IPS-NIHi11 (cell line): ENCODE results near the gene ANKRD22.

ENCODE experiments used
- DNase-seq: peaks from one replicate; pipeline ENCODE4 v3.0.0; 2012; ENCODE audit warnings: mixed read lengths, low spot score

The ANKRD22 gene

DNA sequence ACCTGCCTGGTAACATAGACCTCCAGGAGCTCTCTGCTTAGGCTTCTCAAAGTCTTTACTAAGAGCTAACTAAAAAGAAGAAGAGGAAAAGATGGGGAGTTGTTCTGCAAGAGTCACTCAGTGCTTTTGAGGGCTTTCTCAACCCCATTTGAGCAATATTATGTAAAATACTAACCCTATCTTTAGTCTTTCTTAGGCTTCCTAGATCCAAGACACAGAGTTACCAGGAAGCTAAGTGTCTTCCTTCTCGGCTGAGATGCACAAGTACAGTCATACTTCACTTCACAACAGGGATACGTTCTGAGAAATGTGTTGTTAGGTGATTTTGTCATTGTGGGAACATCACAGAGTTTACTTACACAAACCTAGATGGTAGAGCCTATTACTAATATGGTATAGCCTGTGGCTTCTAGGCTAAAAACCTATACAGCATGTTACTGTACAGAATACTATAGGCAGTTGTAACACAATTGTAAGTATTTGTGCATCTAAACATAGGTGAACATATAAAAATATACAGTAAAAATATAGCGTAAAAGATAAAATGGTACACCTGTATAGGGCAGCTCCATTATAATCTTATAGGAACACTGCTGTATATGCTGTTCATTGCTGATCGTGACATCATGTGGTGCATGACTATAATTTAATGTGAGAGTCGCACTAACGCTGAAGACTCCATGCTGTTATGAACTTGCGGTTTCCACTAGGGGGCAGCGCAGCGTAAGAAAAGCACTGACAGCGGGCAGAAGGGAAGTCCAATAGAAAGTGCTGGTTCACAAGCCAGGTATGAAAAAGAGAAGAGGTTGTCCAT, 16.3 kb downstream of the ANKRD22 start:
- DNase-seq: peak; percentile 80

DNA sequence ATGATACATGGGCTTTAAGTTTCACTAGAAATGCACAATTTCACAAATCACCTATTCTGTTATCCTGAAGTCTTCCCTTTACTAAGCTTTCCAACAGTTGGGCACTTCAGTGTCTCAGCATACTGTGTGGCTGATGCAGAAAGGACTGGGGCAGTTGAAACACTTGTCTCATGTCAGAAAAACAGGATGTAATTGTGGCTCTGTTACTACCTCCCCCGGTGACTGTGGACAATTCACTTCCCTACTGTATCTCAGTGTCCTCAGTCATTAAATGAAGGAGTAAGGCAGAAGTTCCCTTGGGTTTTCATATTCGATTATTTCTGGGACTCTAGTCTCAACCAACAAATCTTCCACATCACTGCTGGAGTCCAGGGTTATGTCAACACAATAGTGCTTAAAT, 17.9 kb downstream of the ANKRD22 start:
- DNase-seq: no peak

DNA sequence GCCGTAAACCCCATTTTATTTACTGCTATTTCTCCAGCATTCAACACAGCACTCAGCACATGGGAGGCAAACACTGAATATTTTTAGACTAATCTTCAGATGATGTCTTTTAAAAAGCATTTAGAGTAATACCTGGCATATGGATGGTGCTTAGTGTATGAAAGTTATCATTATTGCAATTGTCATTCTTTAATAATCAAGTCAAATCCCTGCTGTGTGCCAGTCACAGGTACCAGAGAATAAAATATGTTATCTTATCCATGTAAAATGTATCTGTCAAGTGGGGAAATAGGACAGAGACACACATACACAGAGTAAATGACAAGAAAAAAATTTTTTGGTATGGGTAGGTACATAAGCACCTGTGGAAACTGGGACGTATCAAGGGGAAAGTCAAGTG, 18.5 kb downstream of the ANKRD22 start:
- DNase-seq: no peak

- DNase-seq: no peak
Measured at GRCh38 chr10:88832376-88832775, 19.3 kb downstream of the ANKRD22 start.

- no peak for DNase-seq
Measured at GRCh38 chr10:88831709-88832108, 19.9 kb downstream of the ANKRD22 start.

- DNase-seq: no peak
Measured at GRCh38 chr10:88830643-88831268, 20.9 kb downstream of the ANKRD22 start.

DNA sequence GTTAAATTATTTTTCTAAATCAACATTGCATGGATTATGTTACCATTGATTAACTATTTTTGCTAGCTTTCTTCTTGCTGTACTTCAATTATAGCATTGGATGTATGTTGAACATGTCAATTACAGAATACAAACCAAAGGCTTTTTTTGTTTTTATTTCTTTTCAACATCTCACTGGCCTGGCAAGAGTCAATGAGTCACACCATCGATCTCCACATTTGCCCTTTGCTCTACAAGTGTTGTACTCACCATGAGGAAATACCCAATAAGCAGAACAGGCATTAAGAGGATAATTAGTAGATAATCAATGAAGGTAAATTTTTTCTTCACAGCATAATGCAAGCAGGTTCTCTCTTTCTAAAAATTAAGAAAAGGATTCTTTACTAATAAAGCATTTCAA, 23.3 kb downstream of the ANKRD22 start:
- no peak for DNase-seq

DNA sequence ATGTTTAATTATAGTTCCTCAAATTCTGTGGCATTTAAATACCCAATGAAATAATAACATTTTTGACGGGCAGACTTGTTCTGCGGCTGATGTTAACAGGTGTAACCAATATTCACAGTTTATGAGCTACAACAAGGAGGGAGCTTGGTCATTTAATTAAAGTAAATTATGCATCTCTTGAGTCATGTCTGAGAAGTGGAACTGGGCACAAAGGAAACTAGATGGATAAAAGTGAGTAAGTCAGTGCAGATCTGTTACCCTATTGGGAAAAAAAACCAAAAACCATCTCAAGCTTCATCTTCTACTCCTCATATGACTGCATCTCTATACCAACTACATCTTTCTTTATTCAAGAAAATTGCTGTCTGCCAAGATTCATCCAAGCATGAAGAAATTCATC, 24.0 kb downstream of the ANKRD22 start:
- no peak for DNase-seq

DNA sequence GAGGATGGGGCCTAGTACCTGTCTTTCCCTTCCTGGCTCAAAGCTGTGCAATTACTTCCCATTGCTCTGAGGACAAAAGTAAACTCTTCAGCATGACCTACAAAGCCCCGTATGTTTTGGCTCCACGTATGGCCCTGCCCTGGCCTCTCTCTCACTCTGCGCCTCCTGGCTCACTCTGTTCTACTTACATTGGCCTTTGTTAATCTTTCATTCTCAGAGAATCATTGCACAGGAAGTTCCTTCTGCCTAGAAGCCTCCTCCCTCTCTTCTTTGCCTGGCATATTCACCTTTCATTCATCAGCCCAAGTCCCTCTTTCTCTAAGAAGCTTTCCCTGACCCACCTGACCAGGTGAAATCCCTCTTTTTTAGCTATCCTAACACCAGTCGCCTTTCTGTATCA, 25.3 kb downstream of the ANKRD22 start:
- no peak for DNase-seq

DNA sequence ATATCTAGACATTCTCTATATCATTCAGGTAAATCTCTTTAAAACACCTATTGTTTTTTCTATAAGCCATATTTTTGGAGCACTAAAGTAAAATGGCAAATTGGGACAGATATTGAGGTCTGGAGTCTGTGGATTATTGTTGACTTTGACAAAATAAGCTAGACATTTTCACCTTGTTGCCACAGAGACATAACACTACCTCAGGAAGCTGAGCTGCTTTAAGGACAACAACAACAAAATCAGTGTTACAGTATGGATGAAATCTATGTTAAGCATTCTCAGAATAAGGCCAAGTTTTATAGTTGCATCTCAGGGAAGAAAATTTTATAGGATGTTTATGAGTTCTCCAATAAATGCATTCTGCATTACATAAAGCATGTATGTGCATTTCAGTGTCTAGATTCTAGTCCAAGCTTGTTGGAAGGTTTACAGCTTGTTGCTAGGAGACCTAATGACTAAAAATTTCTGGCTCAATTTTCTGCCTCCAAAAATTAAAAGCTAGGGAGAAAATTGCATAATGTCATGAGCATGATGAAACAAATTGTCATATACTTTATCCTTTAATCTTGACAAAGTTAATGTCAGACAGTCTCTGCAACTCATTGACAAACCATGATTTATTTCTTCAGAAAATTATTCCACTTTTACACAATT, 30.8 kb downstream of the ANKRD22 start:
- no peak for DNase-seq

DNA sequence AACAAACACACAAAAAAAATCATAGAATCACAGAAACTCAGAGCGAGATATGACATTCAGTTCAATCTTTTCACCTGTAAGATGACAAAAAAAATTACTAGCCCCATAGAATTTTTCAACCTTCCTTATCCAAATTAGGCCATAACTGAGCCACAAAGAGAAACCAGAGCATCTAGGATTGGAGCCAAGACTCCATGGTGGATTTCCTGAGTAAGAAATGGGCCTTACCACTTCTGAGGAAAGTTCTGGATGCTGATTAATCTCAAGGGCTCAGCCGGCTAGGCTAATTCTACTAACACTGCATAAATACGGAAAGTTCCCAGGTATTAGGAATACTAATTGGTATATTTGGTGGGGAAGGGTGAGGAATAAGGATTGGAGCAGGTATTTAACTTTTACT, 32.4 kb downstream of the ANKRD22 start:
- DNase-seq: no peak

DNA sequence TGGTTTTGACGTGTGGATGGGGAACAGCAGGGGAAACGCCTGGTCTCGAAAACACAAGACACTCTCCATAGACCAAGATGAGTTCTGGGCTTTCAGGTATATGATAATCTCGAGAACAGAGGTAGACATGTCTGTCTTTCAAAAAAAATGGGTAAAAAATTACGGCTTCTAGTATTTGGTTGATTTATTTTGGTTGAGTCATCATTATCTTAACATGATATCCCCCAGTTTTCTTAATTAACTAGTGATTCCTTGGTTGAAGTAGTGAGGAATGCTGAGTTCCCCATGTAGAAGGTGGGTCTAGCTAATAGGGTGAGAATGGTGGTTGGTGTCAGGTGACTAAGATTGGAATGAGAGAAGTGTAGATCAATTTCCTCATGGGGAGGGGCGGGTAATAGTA, 38.4 kb downstream of the ANKRD22 start:
- no peak for DNase-seq

DNA sequence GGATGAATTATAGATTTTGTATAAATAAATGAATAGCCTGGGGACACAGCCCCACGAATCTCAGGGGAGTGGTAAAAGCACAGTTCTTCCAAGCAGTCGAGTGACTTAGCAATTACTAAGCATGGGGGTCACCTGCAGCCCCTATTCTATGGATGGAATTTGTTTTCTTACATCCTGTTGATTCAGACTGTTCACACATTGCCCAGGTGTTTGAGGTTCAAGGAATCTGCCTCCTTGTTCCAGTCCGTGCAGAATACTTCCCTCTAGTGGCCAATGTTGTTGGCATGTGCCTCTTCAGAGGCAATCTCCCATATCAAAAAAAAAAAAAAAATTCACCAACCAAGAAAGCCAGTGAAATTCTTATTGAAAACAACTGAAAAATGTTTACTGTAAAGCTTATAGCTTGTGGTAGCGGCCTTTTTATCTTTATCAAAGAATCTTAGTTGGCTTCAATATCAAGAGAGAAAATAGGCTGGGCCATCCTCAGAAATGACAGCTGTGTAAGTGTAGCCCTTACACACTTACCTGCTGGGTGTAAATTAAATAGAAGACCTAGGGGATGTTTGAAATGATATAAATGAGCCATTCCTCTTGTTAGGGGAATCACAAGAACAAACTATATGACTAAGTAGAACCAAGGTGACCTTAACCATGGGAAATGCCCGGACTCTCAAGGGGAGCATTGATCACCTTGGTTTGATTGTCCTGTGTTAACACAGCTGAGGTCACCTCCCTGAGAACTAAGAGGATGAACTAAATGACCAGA, 41.3 kb downstream of the ANKRD22 start:
- DNase-seq: peak; percentile 70

DNA sequence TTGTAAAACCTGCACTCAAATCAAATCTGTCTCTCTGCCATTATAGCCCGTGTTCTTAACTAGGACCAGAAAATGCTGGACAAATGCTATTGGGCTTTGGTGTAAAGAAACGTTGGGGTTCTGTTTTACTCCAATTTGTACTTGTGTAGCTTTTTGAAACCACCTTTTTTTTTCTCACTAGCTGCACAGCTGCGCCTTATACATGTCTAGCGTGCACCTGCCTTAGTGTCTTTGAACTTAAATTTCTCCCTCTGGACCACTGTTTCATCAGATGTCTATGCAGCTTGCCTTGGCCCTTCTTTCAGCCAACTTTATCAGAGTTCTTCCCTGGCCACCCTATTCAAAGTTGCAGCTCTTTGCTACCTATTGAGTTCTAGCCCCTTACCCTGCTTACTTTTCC, 42.0 kb downstream of the ANKRD22 start:
- no peak for DNase-seq

- no peak for DNase-seq
Measured at GRCh38 chr10:88805924-88806323, 45.7 kb downstream of the ANKRD22 start.

DNA sequence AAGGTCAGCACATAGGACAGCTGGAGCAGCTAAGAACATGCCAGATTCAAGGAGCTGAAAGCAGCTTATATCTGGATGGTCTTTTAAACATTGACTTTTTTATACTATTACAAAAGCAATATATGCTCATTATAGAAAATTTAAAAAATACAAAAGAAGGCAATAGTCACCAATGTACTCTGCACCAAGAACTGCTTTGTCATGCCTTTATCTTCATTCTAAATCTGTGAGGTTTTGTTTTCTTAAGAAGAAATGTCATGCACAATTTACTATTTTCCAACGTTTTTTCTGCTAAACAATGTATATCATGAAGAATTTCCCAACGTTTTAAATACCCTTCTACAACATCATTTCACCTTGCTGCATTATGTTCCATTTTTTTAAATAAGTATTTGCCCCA, 46.3 kb downstream of the ANKRD22 start:
- DNase-seq: no peak

DNA sequence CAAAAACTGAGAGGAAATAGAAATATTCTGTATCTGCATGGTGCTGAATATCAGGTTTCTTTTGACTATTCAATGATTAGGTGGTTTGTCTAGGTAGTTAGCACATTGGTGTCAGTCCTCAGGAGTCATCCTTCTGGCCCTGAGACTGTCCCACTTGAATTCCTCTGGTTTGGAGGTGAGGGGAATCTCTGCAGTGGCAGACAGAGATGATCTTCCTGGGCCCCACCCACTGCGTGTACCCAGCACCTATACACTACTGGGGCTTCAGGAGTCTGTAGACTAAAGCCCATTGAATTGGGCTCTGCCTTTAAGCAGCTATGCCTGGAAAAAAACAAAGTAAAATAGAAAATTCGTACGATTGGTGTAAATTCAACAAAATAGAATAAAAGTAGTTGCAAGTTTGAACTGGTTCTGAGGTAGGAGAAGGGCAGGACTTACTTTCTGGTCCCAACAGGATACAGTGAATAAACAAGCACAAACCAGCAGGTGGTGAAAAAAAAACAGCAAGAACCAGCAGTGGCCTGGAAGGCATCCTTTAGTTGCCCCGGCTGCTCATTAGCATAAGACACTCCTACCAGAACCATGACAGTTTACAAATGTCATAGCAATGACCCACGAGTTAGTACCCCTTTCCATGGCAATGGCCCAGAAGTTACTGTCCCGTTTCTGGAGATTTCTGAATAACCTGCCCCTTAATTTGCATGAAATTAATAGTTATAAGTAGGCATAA, 47.4 kb downstream of the ANKRD22 start:
- peak; percentile 54 for DNase-seq

DNA sequence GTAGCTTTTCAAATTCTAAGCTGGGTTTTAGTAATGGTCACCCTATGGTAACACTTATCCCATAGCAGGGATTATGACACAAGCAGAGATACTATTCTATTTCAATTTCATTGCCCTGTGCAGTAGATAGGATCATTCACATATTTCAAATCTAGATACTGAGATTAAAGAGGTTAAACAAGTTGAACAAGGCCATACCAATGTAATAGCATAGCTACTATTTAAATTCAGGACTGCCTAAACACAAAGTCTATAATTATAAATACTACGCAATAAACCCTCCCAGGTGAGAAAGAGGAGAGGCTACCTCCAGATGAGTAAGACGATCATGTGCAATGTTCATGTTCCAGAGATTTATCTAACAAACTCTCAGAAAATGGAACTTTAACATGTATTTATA, 48.0 kb downstream of the ANKRD22 start:
- DNase-seq: no peak

DNA sequence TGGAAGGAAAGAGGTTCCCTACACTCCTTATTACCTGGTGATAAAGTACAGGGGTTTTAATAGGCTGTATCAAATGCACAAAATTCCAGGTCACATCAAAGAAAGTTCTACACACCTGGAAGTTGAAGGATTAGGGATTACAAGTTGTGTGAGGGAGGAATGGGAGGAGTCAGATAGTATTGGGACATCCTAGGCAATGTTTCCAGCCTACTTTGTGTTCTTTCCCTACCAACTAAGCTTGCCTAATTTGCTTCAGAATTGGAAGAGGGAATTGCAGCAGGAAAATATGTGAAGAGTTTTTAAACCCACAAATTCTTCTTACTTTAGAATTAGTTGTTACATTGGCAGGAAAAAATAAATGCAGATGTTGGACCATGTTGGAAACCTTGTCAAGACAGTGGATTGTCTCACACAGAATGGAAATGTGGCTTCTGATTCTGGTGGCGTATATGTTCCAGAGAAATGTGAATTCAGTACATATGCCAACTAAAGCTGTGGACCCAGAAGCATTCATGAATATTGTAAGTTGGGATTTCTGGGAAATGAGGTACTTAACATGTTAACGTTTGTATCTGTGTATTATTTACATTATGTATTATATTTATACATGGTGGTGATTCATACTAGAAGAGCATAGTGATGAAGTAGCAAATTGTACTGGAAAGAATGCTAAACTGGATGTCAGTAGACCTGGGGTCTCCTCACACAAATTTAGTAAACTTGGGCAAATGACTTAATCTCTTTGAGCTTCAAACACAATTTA, 48.9 kb downstream of the ANKRD22 start, which contains the start of gene LIPM:
Gene LIPM (plus strand): TSS at position 208 of the 763 bp plus-strand sequence. CDS start 167 bp downstream, at position 375.
- DNase-seq: no peak

GRCh38 chr10:88800152-88801125, 51.2 kb downstream of the ANKRD22 start:
- DNase-seq: no peak
